ENCODE data around the gene EDRF1. TPM values are rescaled to one million over a fixed set of nuclear protein-coding genes. Genes with fewer than 3 reads are reported as not detected.

EDRF1 gene
- total and polyA plus RNA-seq, 2 of the 13 experiments (the other 11 are each of a cell fraction or from before 2014, with no cell fraction given) = 16.9 to 26.7 TPM

- TF ChIP-seq TFE3 (CRISPR knock-in tag; IDR thresholded peaks at IDR 0.05) (no peak), HDAC2 (CRISPR knock-in tag; IDR thresholded peaks at IDR 0.05) (no peak), RBM22 (optimal IDR thresholded peaks at IDR 0.05; ENCODE audit: low read length) (no peak)
These were observed 62.5 kb downstream of the EDRF1 start (continued) for GRCh38 chr10:125782054-125782453.

GRCh38 chr10:125782616-125783015, 63.1 kb downstream of the EDRF1 start:
- CTCF ChIA-PET (ENCODE audit: low intra/inter-chr PET ratio, low total read pairs) = no interaction called here
- H3K4me1 ChIP-seq (ENCODE audit: insufficient read depth, low read length) = peaks cover 29% of the 10 kb centered on the region

GRCh38 chr10:125783408-125783807, 63.9 kb downstream of the EDRF1 start:
- ATAC-seq (no peak), FAIRE-seq (no peak), DNase-seq (ENCODE audit: low spot score) (no peak)
- H3K79me2 ChIP-seq (ENCODE audit: insufficient read depth, low read length) = no peaks in the 10 kb centered on the region
- no peak overlapping the region for H2AFZ ChIP-seq (ENCODE audit: low read length)
- H4K20me1 ChIP-seq (ENCODE audit: insufficient read depth, low read length) = no peaks in the 10 kb centered on the region
- peaks cover 0 to 1% of the 10 kb centered on the region in 2 experiments; a peak in 1 of 5 replicates for H3K36me3 ChIP-seq (replicated peaks in 1 of 2; ENCODE audit: control insufficient read depth in 1 of 2, insufficient read depth in 2 of 2, low read length in 2 of 2)
- BruUV-seq (replicated peaks) = no TSS peak
- ChIA-PET POLR2A (no interaction called here), CTCF (ENCODE audit: low intra/inter-chr PET ratio, low total read pairs) (no interaction called here)
- 93% methylated on average over 7 of the region's 7 CpGs for WGBS (ENCODE audit: low lambda C conversion rate)
- no peak overlapping the region for H3K27ac ChIP-seq (ENCODE audit: extremely low read length, insufficient read depth, low read length)
- intact Hi-C loops (cut with micrococcal nuclease; ENCODE audit: unreplicated experiment) = no loop called here
- no peak overlapping the region for H3K9ac ChIP-seq (ENCODE audit: insufficient read depth, low read depth, low read length)
- in situ Hi-C loops (cut with HindIII; ENCODE audit: extremely low pct_ligation_motif_present, low pct_unique_long_range_greater_than_20kb) = no loop called here
- no peaks in the 10 kb centered on the region for H3K27me3 ChIP-seq (ENCODE audit: control insufficient read depth in 1 of 2, insufficient read depth in 2 of 2, low read length in 2 of 2)
- no peaks in the 10 kb centered on the region for H3K9me3 ChIP-seq (ENCODE audit: low read length)
- no peak overlapping the region for H3K4me3 ChIP-seq (replicated peaks in 1 of 3; ENCODE audit: insufficient read depth in 1 of 3, low read depth in 2 of 3, low read length in 3 of 3)
- peaks cover 25% of the 10 kb centered on the region for H3K4me1 ChIP-seq (ENCODE audit: insufficient read depth, low read length)
- no peak overlapping the region for H3K4me2 ChIP-seq (ENCODE audit: low read depth, low read length)
- TF ChIP-seq ZNF704 (CRISPR knock-in tag; IDR thresholded peaks at IDR 0.05; ENCODE audit: borderline replicate concordance) (no peak), ZNF557 (CRISPR knock-in tag; IDR thresholded peaks at IDR 0.05) (no peak), RBM39 (IDR thresholded peaks at IDR 0.05; ENCODE audit: low read depth, low read length, poor library complexity, severe bottlenecking) (no peak), LRRFIP1 (CRISPR knock-in tag; conservative IDR thresholded peaks at IDR 0.05) (no peak), ZMYM3 (CRISPR knock-in tag; IDR thresholded peaks at IDR 0.05) (no peak), ZNF670 (CRISPR knock-in tag; IDR thresholded peaks at IDR 0.05; ENCODE audit: borderline replicate concordance) (no peak), HBP1 (CRISPR knock-in tag; IDR thresholded peaks at IDR 0.05; ENCODE audit: low read depth) (no peak)

More at GRCh38 chr10:125782616-125783015, 63.1 kb downstream of the EDRF1 start:
- Histone ChIP-seq H4K20me1 (ENCODE audit: insufficient read depth, low read length) (no peaks in the 10 kb centered on the region), H3K4me3 (replicated peaks in 1 of 3; ENCODE audit: insufficient read depth in 1 of 3, low read depth in 2 of 3, low read length in 3 of 3) (no peak overlapping the region), H2AFZ (ENCODE audit: low read length) (no peak overlapping the region), H3K9me3 (ENCODE audit: low read length) (no peaks in the 10 kb centered on the region), H3K36me3 (replicated peaks in 1 of 2; ENCODE audit: control insufficient read depth in 1 of 2, insufficient read depth in 2 of 2, low read length in 2 of 2) (no peaks in the 10 kb centered on the region), H3K4me2 (ENCODE audit: low read depth, low read length) (no peak overlapping the region), H3K27ac (ENCODE audit: extremely low read length, insufficient read depth, low read length) (no peak overlapping the region), H3K27me3 (ENCODE audit: control insufficient read depth in 1 of 2, insufficient read depth in 2 of 2, low read length in 2 of 2) (no peaks in the 10 kb centered on the region; a peak in 2 of 5 replicates), H3K9ac (ENCODE audit: insufficient read depth, low read depth, low read length) (no peak overlapping the region), H3K79me2 (ENCODE audit: insufficient read depth, low read length) (no peaks in the 10 kb centered on the region)
- intact Hi-C loops (cut with micrococcal nuclease; ENCODE audit: unreplicated experiment) (no loop called here), in situ Hi-C loops (cut with HindIII; ENCODE audit: extremely low pct_ligation_motif_present, low pct_unique_long_range_greater_than_20kb) (no loop called here)
- TF ChIP-seq RELA (CRISPR knock-in tag; IDR thresholded peaks at IDR 0.05) = no peak
- DNase-seq (ENCODE audit: low spot score) = no peak
- FAIRE-seq = no peak
- POLR2A ChIA-PET = no interaction called here
- WGBS (ENCODE audit: low lambda C conversion rate) = 67% methylated on average over 9 of the region's 11 CpGs
- ATAC-seq = no peak
- no TSS peak for BruUV-seq (replicated peaks)

Measured in HepG2 (cell line).